ENCODE data around the gene MUCL3.
A peak's percentile ranks its signal among the peaks of the same experiment; 100 is the strongest.
"Not testable (repeated sequence)": the region's sequence is repeated elsewhere in the genome, so short reads cannot be mapped to it uniquely, and the experiment has no call there.

Gene MUCL3

GRCh38 chr6:30939473-30939872 lies 1.3 kb upstream of the MUCL3 start:
- DNase-seq (ENCODE audit: low spot score), result peak; percentile 25

GRCh38 chr6:30942338-30943060 lies 1.7 kb downstream of the MUCL3 start:
- DNase-seq (ENCODE audit: low spot score), result peak; percentile 95

GRCh38 chr6:30944051-30944450 lies 3.3 kb downstream of the MUCL3 start:
- no peak for DNase-seq (ENCODE audit: low spot score)

DNA sequence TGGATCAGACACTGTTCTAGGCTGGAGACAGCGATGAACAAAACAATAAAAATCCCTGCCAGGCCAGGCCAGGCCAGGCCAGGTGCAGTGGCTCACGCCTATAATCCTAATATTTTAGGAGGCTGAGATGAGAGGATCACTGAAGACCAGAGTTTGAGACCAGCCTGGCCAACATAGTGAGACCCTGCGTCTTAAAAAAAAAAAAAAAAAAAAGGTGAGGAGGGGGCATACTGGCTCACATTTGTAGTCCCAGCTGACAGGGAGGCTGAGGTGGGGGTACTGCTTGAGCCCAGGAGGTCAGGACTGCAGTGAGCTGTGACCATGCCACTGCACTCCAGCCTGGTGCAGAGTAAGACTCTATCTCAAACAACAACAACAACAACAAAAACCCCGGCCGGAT lies 4.5 kb downstream of the MUCL3 start:
- DNase-seq (ENCODE audit: low spot score), result no peak

DNA sequence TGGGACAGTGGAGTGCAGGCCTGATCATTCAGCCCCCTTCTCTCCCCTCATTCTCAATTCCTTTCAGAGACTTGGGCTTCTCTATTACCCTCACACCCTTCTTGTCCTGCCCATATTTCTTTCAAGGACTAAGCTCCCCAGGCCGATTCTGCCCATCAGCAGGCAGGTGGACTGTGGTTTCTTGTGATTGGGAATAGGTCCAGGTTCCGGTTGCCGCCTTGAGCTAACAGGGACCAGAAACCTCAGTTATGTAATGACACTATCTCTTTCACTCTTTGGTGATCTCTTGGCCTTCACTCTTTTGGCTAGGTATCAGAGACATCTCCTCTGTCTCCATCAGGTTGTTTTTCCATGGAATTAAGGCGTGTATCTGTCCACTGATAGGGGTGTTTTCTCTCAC lies 6.5 kb downstream of the MUCL3 start:
- no peak for DNase-seq (ENCODE audit: low spot score)

- no peak for DNase-seq (ENCODE audit: low spot score)
Observed at GRCh38 chr6:30948811-30949210, 8.0 kb downstream of the MUCL3 start.

- DNase-seq (ENCODE audit: low spot score), result no peak
Observed at GRCh38 chr6:30951907-30952469, 11.2 kb downstream of the MUCL3 start.

DNA sequence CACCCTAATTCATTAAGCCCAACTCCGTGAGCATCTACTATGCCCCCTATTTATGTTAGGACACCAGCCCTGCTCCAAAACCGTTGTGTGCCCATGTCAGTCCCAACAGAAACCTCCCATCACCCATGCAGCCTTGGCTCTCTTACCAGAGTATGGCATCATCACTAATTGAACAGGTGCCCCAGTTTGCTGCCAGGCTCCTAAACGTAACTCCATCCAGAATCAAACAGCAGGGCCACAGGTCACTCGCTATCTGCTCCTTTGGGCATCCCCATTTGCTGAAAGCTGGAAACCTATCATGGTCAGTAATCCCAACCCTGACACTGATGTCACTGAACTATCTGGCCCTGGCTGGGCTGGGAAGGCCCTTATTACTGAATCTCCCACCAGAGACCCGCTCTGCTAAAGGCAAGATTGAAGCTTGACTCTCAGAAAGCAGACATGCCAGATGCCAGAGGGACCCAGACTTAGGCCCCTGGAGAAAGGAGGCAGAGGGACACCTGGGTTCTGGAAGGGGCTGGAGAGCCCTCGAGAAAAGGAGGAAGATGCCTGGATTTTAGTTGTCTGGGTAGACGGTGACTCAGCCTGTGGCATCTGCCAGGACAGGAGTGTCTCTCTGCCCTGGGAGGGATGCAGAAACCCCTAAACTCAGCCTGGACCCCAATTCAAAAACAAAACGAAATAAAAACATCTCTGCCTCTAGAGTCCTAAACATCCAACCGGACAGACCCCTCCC lies 14.0 kb downstream of the MUCL3 start:
- no peak for DNase-seq (ENCODE audit: low spot score)

DNA sequence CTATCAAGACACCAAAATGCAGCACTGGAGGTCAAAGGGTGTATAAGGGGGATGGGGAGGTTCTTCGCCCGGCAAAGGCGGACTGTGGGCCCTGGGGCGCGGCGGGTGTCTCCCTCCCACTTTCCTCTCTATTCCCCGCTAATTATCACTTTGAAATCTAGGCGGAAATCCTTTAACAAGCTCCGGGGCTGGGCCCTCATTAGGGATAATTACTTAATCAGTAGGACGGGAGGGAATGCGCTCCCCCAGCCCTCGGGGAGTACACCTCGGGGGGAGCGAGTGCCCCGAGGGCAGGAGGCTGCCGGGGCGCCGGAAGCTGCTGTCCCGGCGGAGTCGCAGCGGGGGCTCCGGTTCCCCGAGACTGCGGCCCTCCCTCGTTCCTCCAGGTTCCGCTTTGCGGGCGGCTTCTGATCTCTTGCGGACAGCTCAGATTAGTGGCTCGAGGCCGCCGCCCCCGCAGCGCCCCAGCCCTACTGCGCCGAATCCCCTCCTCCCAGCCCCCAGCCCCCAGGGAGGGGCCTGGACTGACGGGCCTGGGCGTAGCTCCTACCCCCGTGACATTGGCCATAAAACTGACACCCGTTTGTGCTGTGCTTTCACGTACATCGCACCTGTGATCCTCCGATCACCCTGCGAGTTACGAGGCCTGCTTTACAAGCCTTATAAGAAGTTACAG lies 14.7 kb downstream of the MUCL3 start:
- DNase-seq (ENCODE audit: low spot score), result peak; percentile 72

- no peak for DNase-seq (ENCODE audit: low spot score)
Observed at GRCh38 chr6:30957716-30958115, 16.9 kb downstream of the MUCL3 start.

- peak; percentile 62 for DNase-seq (ENCODE audit: low spot score)
Observed at GRCh38 chr6:30960907-30961673, 20.3 kb downstream of the MUCL3 start.

GRCh38 chr6:30962716-30963115 lies 21.9 kb downstream of the MUCL3 start:
- DNase-seq (ENCODE audit: low spot score), result no peak

GRCh38 chr6:30963641-30964040 lies 22.9 kb downstream of the MUCL3 start:
- no peak for DNase-seq (ENCODE audit: low spot score)

DNA sequence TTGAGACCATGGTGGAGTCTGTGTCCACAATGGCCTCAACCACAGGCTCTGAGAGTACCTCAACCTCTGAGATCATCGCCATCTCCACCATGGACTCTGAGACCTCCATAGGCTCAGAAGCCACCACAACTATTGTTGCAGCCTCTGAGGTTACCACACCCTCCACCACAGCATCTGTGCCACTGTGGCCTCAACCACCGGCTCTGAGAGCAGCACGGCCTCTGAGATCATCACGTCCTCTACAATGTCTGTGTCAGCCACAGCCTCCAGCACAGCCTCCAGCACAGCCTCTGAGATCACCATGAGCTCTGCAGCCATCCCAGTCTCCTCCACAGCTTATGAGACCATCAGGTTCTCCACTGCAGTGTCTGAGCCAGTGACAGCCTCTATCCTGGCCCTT lies 23.3 kb downstream of the MUCL3 start:
- DNase-seq (ENCODE audit: low spot score), result no peak

- DNase-seq (ENCODE audit: low spot score), result no peak
Observed at GRCh38 chr6:30965140-30965601, 24.4 kb downstream of the MUCL3 start.

DNA sequence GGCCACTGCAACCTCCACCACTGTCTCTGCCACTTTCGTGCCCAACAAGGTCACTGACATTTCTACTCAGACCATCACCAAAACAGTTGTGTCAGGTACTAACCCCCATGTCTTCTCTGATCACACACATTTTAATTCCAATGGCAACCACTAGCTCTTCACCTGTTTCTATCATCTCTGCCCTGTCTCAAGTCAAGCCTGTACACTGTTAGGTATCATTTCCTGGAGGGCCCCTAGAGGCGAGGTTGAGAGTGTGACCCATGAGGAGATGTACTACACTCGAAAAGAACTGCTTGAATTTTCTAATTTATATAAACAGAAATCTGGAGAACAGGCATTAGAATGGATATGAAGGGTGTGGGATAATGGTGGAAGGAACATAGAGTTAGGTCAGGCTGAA lies 25.4 kb downstream of the MUCL3 start:
- DNase-seq (ENCODE audit: low spot score), result no peak

DNA sequence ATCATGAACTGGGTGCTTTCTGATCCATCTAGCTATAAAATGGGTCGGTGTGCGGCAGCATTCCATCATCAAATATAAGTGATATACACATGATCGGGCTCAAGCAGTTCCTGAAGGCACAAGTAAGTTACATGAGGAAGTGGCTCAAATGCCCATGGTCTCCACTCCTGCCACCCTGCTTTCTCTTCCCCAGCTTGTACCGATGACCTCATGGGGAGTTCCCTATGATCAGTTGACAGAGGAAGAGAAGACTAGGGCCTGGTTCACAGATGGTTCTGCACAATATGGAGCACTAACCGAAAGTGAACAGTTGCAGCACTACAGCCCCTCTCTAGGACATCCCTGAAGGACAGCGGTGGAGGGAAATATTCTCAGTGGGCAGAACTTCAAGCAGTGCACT lies 28.4 kb downstream of the MUCL3 start:
- not testable (repeated sequence) for DNase-seq (ENCODE audit: low spot score)

DNA sequence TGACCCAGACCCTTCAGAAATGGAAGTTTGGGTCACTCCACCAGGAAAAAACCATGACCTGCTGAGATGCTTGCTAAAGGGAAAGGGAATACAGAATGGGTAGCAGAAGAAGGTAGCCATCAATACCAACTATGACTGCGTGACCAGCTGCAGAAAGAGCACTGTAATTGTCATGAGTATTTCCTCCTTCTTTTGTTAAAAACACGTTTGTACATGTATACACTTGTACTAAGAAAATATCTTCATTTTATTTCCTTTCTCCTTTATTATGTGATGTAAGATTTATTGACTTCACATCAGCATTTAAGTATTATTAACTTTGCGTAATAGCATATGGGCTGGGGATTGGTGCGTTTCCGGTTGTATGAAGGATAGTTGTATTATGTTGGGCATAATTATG lies 30.2 kb downstream of the MUCL3 start:
- DNase-seq (ENCODE audit: low spot score), result no peak

GRCh38 chr6:30972816-30973215 lies 32.0 kb downstream of the MUCL3 start:
- no peak for DNase-seq (ENCODE audit: low spot score)

- no peak for DNase-seq (ENCODE audit: low spot score)
Observed at GRCh38 chr6:30974490-30975252, 33.9 kb downstream of the MUCL3 start.

GRCh38 chr6:30979141-30979540 lies 38.4 kb downstream of the MUCL3 start:
- DNase-seq (ENCODE audit: low spot score), result no peak

Data from GM03348 (cell line).